Measurements from ENCODE around the gene RHOH. TPM values are rescaled to one million over a fixed set of nuclear protein-coding genes. Genes with fewer than 3 reads are reported as not detected.

RHOH gene
- total and polyA plus RNA-seq, 9 of the 15 experiments (the other 6 are each of a cell fraction or from before 2014, with no cell fraction given) = 14.3 to 37.7 (median 23.2) TPM

- TF ChIP-seq TAF9B (IDR thresholded peaks at IDR 0.05; ENCODE audit: partially characterized antibody) (no peak), SRSF1 (IDR thresholded peaks at IDR 0.05; ENCODE audit: low read depth, low read length) (no peak), NR2C2 (CRISPR knock-in tag; IDR thresholded peaks at IDR 0.05) (no peak), NR2C2 (tag; IDR thresholded peaks at IDR 0.05) (no peak), MITF (IDR thresholded peaks at IDR 0.05) (no peak), SAFB (IDR thresholded peaks at IDR 0.05; ENCODE audit: borderline replicate concordance, low read depth, low read length) (no peak), IRF1 (CRISPR knock-in tag; IDR thresholded peaks at IDR 0.05; ENCODE audit: borderline replicate concordance) (no peak), USF2 (CRISPR knock-in tag; IDR thresholded peaks at IDR 0.05) (no peak), RBBP5 (IDR thresholded peaks at IDR 0.05; ENCODE audit: borderline replicate concordance, insufficient read depth, low read length, poor library complexity, severe bottlenecking) (no peak), SPI1 (IDR thresholded peaks at IDR 0.05; ENCODE audit: borderline replicate concordance, low read depth, low read length) (no peak), ZBTB26 (CRISPR knock-in tag; IDR thresholded peaks at IDR 0.05) (no peak), RHOXF2B (CRISPR knock-in tag; conservative IDR thresholded peaks at IDR 0.05) (no peak)
These were observed 6.8 kb upstream of the RHOH start (continued) for GRCh38 chr4:40190019-40190418.

Data from K562 (cell line).